Right lobe of liver (tissue), 6 donors: ENCODE measurements around the gene NRXN3. TPM values are rescaled to one million over a fixed set of nuclear protein-coding genes. Genes with fewer than 3 reads are reported as not detected.

ENCODE experiments used
- ATAC-seq, 4 donors: fragments of 200-7000 bp; cut with Tn5 transposase; one replicate each; pipeline ENCODE4 v1.9.1; 2020; ENCODE audit warnings: mild to moderate bottlenecking in 4 of 4, moderate library complexity in 4 of 4
- DNase-seq, 3 donors: peaks; one replicate each; pipeline ENCODE4 v3.0.0-alpha.2; 2020
- H3K27ac ChIP-seq, 3 donors: fragments of 200-600 bp; one replicate each; pipeline ENCODE4 v1.8.0; 2022
- H3K27me3 ChIP-seq, 2 donors: fragments of 200-600 bp; one replicate each; pipeline ENCODE4 v1.8.0; 2022
- H3K36me3 ChIP-seq, 4 donors: fragments of 200-600 bp; sonication (generic) in 1 of 4; one replicate each; pipeline versions ENCODE4 v1.5.1 to v1.8.0; 2017 to 2022; ENCODE audit warnings: control low read depth in 1 of 4
- H3K4me1 ChIP-seq, 4 donors: fragments of 200-600 bp; sonication (generic) in 1 of 4; one replicate each; pipeline versions ENCODE4 v1.5.1 to v1.8.0; 2017 to 2022; ENCODE audit warnings: control low read depth in 1 of 4
- H3K4me3 ChIP-seq, 3 donors: fragments of 200-600 bp; one replicate each; pipeline ENCODE4 v1.8.0; 2022
- H3K9me3 ChIP-seq, 4 donors: fragments of 200-600 bp; sonication (generic) in 1 of 4; one replicate each; pipeline versions ENCODE4 v1.5.1 to v1.8.0; 2017 to 2022; ENCODE audit warnings: control low read depth in 1 of 4
- CTCF ChIP-seq, 4 donors: fragments of 200-600 bp in 3 of 4; fragments of 450-650 bp in 1 of 4; IDR thresholded peaks; one replicate each; pipeline versions ENCODE4 v1.5.1 to v1.8.0; 2016 to 2022; ENCODE audit warnings: antibody characterized with exemption in 4 of 4, mild to moderate bottlenecking in 2 of 4
- POLR2A ChIP-seq: fragments of 450-650 bp; IDR thresholded peaks from one replicate; pipeline ENCODE4 v1.6.1; 2017; ENCODE audit warnings: antibody characterized with exemption, mild to moderate bottlenecking
- WGBS: methylation state at CpG from one replicate; pipeline ENCODE4 v1.1.6; 2018; ENCODE audit warnings: low coverage, low lambda C conversion rate; ENCODE audit not compliant: insufficient coverage; ENCODE audit errors: missing lambda C conversion rate; 5-methylcytosine and 5-hydroxymethylcytosine counted together
- intact Hi-C, 2 donors: fragments of 100-400 bp; cut with DNase I; formaldehyde crosslinking; loops; one replicate each; pipeline versions ENCODE4 v1.11.2 to v1.14.1; 2022
- total RNA-seq, 6 experiments: library from RNA; depleted of rRNA in 2 of 6; stranded (reverse); fragments of >200 nt in 2 of 6; fragmentation: NEBNext Ultra II Directional in 3 of 6; extraction: Animal tissue kit (Norgen Biotek cat#: 25700) in 3 of 6; gene quantifications; one replicate each; pipeline versions ENCODE4 v1.1.0 to v1.2.4, GENCODE V29; 2016 to 2023
- donor health status: DM: no; HTN: yes; CAD: no.
- donor health status: DM: no; HTN: no; CAD: no.
- donor health status: DM: no; HTN: no; CAD: no.
- donor health status: DM: no; HTN: yes; CAD: no.
- donor health status: DM: no; HTN: yes; CAD: no.

NRXN3 gene
- total RNA-seq, 6 experiments from 2014 or later: 0.06 to 0.51 (median 0.23) TPM; not detected in 1

GRCh38 chr14:79680087-79680486 lies 1509.9 kb downstream of the NRXN3 start:
- H3K36me3 ChIP-seq: no peaks in the 10 kb centered on the region
- no peak overlapping the region for H3K4me3 ChIP-seq
- no peaks in the 10 kb centered on the region for H3K4me1 ChIP-seq
- H3K27ac ChIP-seq: no peak overlapping the region
- H3K9me3 ChIP-seq: no peaks in the 10 kb centered on the region
- no peaks in the 10 kb centered on the region for H3K27me3 ChIP-seq
- ATAC-seq (no peak), DNase-seq (no peak)
- intact Hi-C loops: no loop called here
- no peak for TF ChIP-seq CTCF (IDR thresholded peaks at IDR 0.05)
- no peak for TF ChIP-seq POLR2A
- 74% methylated on average over 5 of the region's 5 CpGs for WGBS

DNA sequence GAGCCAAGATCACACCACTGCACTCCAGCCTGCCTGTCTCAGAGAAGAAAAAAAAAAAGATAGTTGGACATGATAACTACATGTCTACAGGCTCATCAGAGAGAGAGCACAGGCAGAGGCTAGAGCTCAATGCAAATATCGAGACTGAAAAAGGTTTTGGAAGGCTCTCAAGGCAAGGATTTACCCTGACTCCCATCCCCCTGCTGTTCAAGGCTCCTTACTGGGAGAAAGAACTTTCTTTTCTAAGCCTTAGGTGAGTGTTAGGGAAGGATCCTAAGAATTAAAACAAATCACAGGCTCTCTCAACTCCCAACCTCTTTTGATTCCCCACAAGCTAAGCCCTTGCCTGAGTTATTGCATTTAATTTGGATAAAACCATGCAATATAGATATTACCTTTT lies 1516.0 kb downstream of the NRXN3 start:
- Histone ChIP-seq H3K27me3 (no peaks in the 10 kb centered on the region), H3K4me1 (no peaks in the 10 kb centered on the region), H3K4me3 (no peak overlapping the region), H3K36me3 (no peaks in the 10 kb centered on the region), H3K9me3 (no peaks in the 10 kb centered on the region), H3K27ac (no peak overlapping the region)
- intact Hi-C loops: no loop called here
- DNase-seq: no peak
- TF ChIP-seq POLR2A: no peak
- no peak for TF ChIP-seq CTCF (IDR thresholded peaks at IDR 0.05)
- ATAC-seq: no peak
- 25% methylated on average over 1 of the region's 1 CpG for WGBS

- DNase-seq (no peak), ATAC-seq (no peak)
- 56% methylated on average over 1 of the region's 1 CpG for WGBS
- Histone ChIP-seq H3K4me1 (no peaks in the 10 kb centered on the region), H3K36me3 (no peaks in the 10 kb centered on the region), H3K9me3 (no peaks in the 10 kb centered on the region), H3K27me3 (no peaks in the 10 kb centered on the region), H3K4me3 (no peak overlapping the region), H3K27ac (no peak overlapping the region)
- intact Hi-C loops: no loop called here
- TF ChIP-seq CTCF (IDR thresholded peaks at IDR 0.05) (no peak), POLR2A (no peak)
Observed at GRCh38 chr14:79690960-79691359, 1520.8 kb downstream of the NRXN3 start.

GRCh38 chr14:79693935-79694334 lies 1523.8 kb downstream of the NRXN3 start:
- whole genome bisulfite sequencing: 20% methylated on average over 1 of the region's 1 CpG
- no peaks in the 10 kb centered on the region for H3K36me3 ChIP-seq
- ATAC-seq (no peak), DNase-seq (no peak)
- TF ChIP-seq CTCF (IDR thresholded peaks at IDR 0.05) (no peak), POLR2A (no peak)
- H3K27me3 ChIP-seq: no peaks in the 10 kb centered on the region
- H3K4me3 ChIP-seq: no peak overlapping the region
- H3K27ac ChIP-seq: no peak overlapping the region
- no peaks in the 10 kb centered on the region for H3K4me1 ChIP-seq
- H3K9me3 ChIP-seq: no peaks in the 10 kb centered on the region
- intact Hi-C loops: no loop called here

GRCh38 chr14:79695307-79695706 lies 1525.1 kb downstream of the NRXN3 start:
- Histone ChIP-seq H3K27ac (no peak overlapping the region), H3K4me1 (no peaks in the 10 kb centered on the region), H3K9me3 (no peaks in the 10 kb centered on the region), H3K4me3 (no peak overlapping the region), H3K36me3 (no peaks in the 10 kb centered on the region), H3K27me3 (no peaks in the 10 kb centered on the region)
- WGBS: 38% methylated on average over 1 of the region's 1 CpG
- intact Hi-C loops: no loop called here
- TF ChIP-seq CTCF (IDR thresholded peaks at IDR 0.05): no peak
- no peak for TF ChIP-seq POLR2A
- ATAC-seq (no peak), DNase-seq (no peak)
